Adrenal gland (tissue), 12 donors: Measurements from ENCODE around the gene NKX2-8. TPM values are rescaled to one million over a fixed set of nuclear protein-coding genes. Genes with fewer than 3 reads are reported as not detected.

Source experiments
- DNase-seq, 7 donors: peaks; one replicate each; pipeline ENCODE4 v3.0.0-alpha.2; 2019 to 2020
- H3K27ac ChIP-seq, 5 donors: fragments of 200-600 bp; sonication (generic) in 4 of 5; 1 replicate in 3 of 5; 2 replicates in 2 of 5; pipeline versions ENCODE4 v1.5.1 to v1.8.0; 2016 to 2020; ENCODE audit warnings: mild to moderate bottlenecking in 1 of 5
- H3K27me3 ChIP-seq: fragments of 200-600 bp; 2 replicates; pipeline ENCODE4 v1.8.0; 2021
- H3K36me3 ChIP-seq, 2 donors: fragments of 200-600 bp; replicated peaks in 1 of 2; 1 replicate in 1 of 2; 2 replicates in 1 of 2; pipeline versions ENCODE4 v1.5.1 to v1.8.0; 2018 to 2022
- H3K4me1 ChIP-seq, 2 donors: fragments of 200-600 bp; replicated peaks in 1 of 2; 1 replicate in 1 of 2; 2 replicates in 1 of 2; pipeline versions ENCODE4 v1.5.1 to v1.8.0; 2018 to 2021
- H3K4me3 ChIP-seq, 4 donors: fragments of 200-600 bp; sonication (generic) in 3 of 4; one replicate each; pipeline ENCODE4 v1.5.1; 2016 to 2018
- H3K9me3 ChIP-seq, 3 donors: fragments of 200-600 bp; sonication (generic) in 1 of 3; replicated peaks in 1 of 3; 1 replicate in 2 of 3; 2 replicates in 1 of 3; pipeline versions ENCODE4 v1.5.1 to v1.8.0; 2016 to 2021
- POLR2A ChIP-seq, 2 donors: fragments of 450-650 bp; IDR thresholded peaks; one replicate each; pipeline ENCODE4 v1.6.1; 2017; ENCODE audit warnings: antibody characterized with exemption in 2 of 2, mild to moderate bottlenecking in 2 of 2, moderate library complexity in 1 of 2
- WGBS, 4 donors: extraction: QIAGEN DNeasy Blood & Tissue Kit in 2 of 4; methylation state at CpG; one replicate each; pipeline versions ENCODE4 v1.1.5 to v1.1.7; 2013 to 2017; 5-methylcytosine and 5-hydroxymethylcytosine counted together
- intact Hi-C, 2 donors: fragments of 100-400 bp; cut with DNase I; formaldehyde crosslinking; loops; one replicate each; pipeline versions ENCODE4 v1.14.1 to v1.15.0; 2022 to 2023
- polyA plus RNA-seq, 3 donors: library from polyadenylated mRNA; stranded (reverse); fragments of 200-250 nt in 2 of 3; fragments of 350-450 nt in 1 of 3; fragmentation: Illumina TruSeq in 1 of 3; extraction: RNeasy Lipid Tissue Mini Kit (QIAGEN cat#74804) in 1 of 3; gene quantifications; one replicate each; pipeline ENCODE4 v1.2.3, GENCODE V29; 2013 to 2014
- total RNA-seq, 9 donors: library from RNA; depleted of rRNA in 4 of 9; stranded (reverse); fragments of >200 nt in 4 of 9; fragments of 120-200 nt in 1 of 9; fragmentation: NEBNext Ultra II Directional in 1 of 9; extraction: Animal tissue kit (Norgen Biotek cat#: 25700) in 1 of 9; gene quantifications; one replicate each; pipeline versions ENCODE4 v1.1.0 to v1.2.4, GENCODE V29; 2013 to 2023
- TF ChIP-seq, protein P1 (sequence below), 6 experiments: fragments of 450-650 bp in 4 of 6; fragments of 200-600 bp in 2 of 6; sonication (generic) in 1 of 6; IDR thresholded peaks; 1 replicate in 5 of 6; 2 replicates in 1 of 6; pipeline versions ENCODE4 v1.5.1 to v1.8.0; 2016 to 2021; ENCODE audit warnings: antibody characterized with exemption in 6 of 6, mild to moderate bottlenecking in 2 of 6, moderate library complexity in 1 of 6
- donor health status: healthy with polysubstance abuse.
- donor health status: Bipolar disorder and iron deficiency.
- donor health status: DM: yes; HTN: yes; CAD: no.
- donor health status: DM: no; HTN: no; CAD: no.
- donor health status: DM: no; HTN: no; CAD: no.
- donor health status: DM: yes; HTN: yes; CAD: no.

Gene NKX2-8
- total and polyA plus RNA-seq, 12 donors: not detected

GRCh38 chr14:36625014-36625413 lies 42.6 kb upstream of the NKX2-8 start:
- Histone ChIP-seq H3K36me3 (no peaks in the 10 kb centered on the region), H3K9me3 (no peaks in the 10 kb centered on the region), H3K27me3 (peaks cover 5% of the 10 kb centered on the region), H3K4me1 (no peaks in the 10 kb centered on the region), H3K4me3 (no peak overlapping the region), H3K27ac (no peak overlapping the region)
- intact Hi-C loops: no loop called here
- TF ChIP-seq, protein P1, sequence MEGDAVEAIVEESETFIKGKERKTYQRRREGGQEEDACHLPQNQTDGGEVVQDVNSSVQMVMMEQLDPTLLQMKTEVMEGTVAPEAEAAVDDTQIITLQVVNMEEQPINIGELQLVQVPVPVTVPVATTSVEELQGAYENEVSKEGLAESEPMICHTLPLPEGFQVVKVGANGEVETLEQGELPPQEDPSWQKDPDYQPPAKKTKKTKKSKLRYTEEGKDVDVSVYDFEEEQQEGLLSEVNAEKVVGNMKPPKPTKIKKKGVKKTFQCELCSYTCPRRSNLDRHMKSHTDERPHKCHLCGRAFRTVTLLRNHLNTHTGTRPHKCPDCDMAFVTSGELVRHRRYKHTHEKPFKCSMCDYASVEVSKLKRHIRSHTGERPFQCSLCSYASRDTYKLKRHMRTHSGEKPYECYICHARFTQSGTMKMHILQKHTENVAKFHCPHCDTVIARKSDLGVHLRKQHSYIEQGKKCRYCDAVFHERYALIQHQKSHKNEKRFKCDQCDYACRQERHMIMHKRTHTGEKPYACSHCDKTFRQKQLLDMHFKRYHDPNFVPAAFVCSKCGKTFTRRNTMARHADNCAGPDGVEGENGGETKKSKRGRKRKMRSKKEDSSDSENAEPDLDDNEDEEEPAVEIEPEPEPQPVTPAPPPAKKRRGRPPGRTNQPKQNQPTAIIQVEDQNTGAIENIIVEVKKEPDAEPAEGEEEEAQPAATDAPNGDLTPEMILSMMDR (IDR thresholded peaks at IDR 0.05): no peak
- no peak for TF ChIP-seq POLR2A (IDR thresholded peaks at IDR 0.05)
- 80 to 100% (median 88%) methylated on average over 1 of the region's 1 CpG for WGBS, 4 donors
- no peak for DNase-seq

GRCh38 chr14:36619853-36620252 lies 37.4 kb upstream of the NKX2-8 start:
- intact Hi-C loops: no loop called here
- no peaks in the 10 kb centered on the region for H3K27me3 ChIP-seq
- no peak overlapping the region for H3K4me3 ChIP-seq
- H3K4me1 ChIP-seq: no peaks in the 10 kb centered on the region
- WGBS, 4 donors: 79 to 100% (median 84%) methylated on average over 2 of the region's 2 CpGs
- no peak overlapping the region for H3K27ac ChIP-seq
- H3K9me3 ChIP-seq: no peaks in the 10 kb centered on the region
- no peak for DNase-seq
- H3K36me3 ChIP-seq: no peaks in the 10 kb centered on the region
- TF ChIP-seq POLR2A (IDR thresholded peaks at IDR 0.05): no peak
- TF ChIP-seq, protein P1 (IDR thresholded peaks at IDR 0.05): no peak

DNA sequence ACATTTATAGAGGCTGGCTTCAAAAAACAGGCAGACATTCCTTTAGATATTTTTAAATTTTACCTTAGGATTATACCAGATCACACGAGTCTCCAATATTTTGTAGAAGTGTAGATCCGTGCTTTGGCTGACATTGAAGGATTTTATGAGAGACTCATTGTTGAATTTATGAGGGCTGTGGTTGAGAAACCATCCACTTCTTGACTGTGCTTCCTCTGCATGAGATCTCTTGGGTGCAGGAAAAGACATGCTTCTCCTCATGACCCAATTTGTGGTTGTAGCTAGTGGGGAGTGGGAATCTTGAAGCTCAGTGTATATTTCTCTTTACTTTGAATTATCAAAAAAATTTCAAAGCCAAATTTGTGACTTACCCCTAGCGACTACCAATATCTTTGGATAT lies 36.7 kb upstream of the NKX2-8 start:
- 57 to 69% (median 62%) methylated on average over 3 of the region's 3 CpGs for WGBS, 4 donors
- TF ChIP-seq POLR2A (IDR thresholded peaks at IDR 0.05): no peak
- TF ChIP-seq, protein P1 (IDR thresholded peaks at IDR 0.05): no peak
- no peaks in the 10 kb centered on the region for H3K4me1 ChIP-seq

GRCh38 chr14:36618641-36619040 lies 36.2 kb upstream of the NKX2-8 start:
- DNase-seq: no peak
- Histone ChIP-seq H3K27me3 (no peaks in the 10 kb centered on the region), H3K4me1 (no peaks in the 10 kb centered on the region), H3K27ac (no peak overlapping the region), H3K9me3 (no peaks in the 10 kb centered on the region), H3K36me3 (no peaks in the 10 kb centered on the region), H3K4me3 (no peak overlapping the region)
- 41 to 55% (median 51%) methylated on average over 2 of the region's 2 CpGs for WGBS, 4 donors
- intact Hi-C loops: no loop called here
- TF ChIP-seq POLR2A (IDR thresholded peaks at IDR 0.05): no peak
- TF ChIP-seq, protein P1 (IDR thresholded peaks at IDR 0.05): no peak

More for the DNA sequence above, 36.7 kb upstream of the NKX2-8 start:
- Histone ChIP-seq H3K36me3 (no peaks in the 10 kb centered on the region), H3K9me3 (no peaks in the 10 kb centered on the region), H3K27me3 (no peaks in the 10 kb centered on the region), H3K4me3 (no peak overlapping the region), H3K27ac (no peak overlapping the region)
- intact Hi-C loops: no loop called here
- no peak for DNase-seq
